GM19438 (cell line): Measurements from ENCODE around the gene IL1RN.

Source experiments
- ATAC-seq: cut with Tn5 transposase; IDR thresholded peaks from one replicate; pipeline ENCODE4 v1.9.1; 2021; ENCODE audit warnings: low read depth; ENCODE audit not compliant: unreplicated experiment

Gene IL1RN

GRCh38 chr2:113102133-113102532 lies 25.3 kb upstream of the IL1RN start:
- no peak for ATAC-seq

- ATAC-seq, result no peak
These were observed 24.1 kb upstream of the IL1RN start for GRCh38 chr2:113103277-113103676.

- no peak for ATAC-seq
These were observed 23.3 kb upstream of the IL1RN start for GRCh38 chr2:113104054-113104611.

- ATAC-seq, result no peak
These were observed 22.2 kb upstream of the IL1RN start for GRCh38 chr2:113105047-113105785.

GRCh38 chr2:113111121-113111520 lies 16.3 kb upstream of the IL1RN start:
- ATAC-seq, result no peak

- ATAC-seq, result no peak
These were observed 15.5 kb upstream of the IL1RN start for GRCh38 chr2:113111823-113112287.

GRCh38 chr2:113112441-113112840 lies 15.0 kb upstream of the IL1RN start:
- no peak for ATAC-seq

GRCh38 chr2:113112871-113113270 lies 14.5 kb upstream of the IL1RN start:
- no peak for ATAC-seq

GRCh38 chr2:113113807-113114206 lies 13.6 kb upstream of the IL1RN start:
- no peak for ATAC-seq

- ATAC-seq, result no peak
These were observed 13.0 kb upstream of the IL1RN start for GRCh38 chr2:113114224-113114945.

- no peak for ATAC-seq
These were observed 12.4 kb upstream of the IL1RN start for GRCh38 chr2:113114996-113115395.

- peak; percentile 69 for ATAC-seq
These were observed 11.1 kb upstream of the IL1RN start for GRCh38 chr2:113116100-113116958.

- ATAC-seq, result no peak
These were observed 9.7 kb upstream of the IL1RN start for GRCh38 chr2:113117541-113118262.

- ATAC-seq, result no peak
These were observed 9.1 kb upstream of the IL1RN start for GRCh38 chr2:113118263-113118657.

GRCh38 chr2:113119111-113119510 lies 8.3 kb upstream of the IL1RN start:
- ATAC-seq, result no peak

- ATAC-seq, result no peak
These were observed 6.5 kb upstream of the IL1RN start for GRCh38 chr2:113120861-113121260.

- no peak for ATAC-seq
These were observed 5.0 kb upstream of the IL1RN start for GRCh38 chr2:113122364-113122763.

- no peak for ATAC-seq
These were observed 3.7 kb upstream of the IL1RN start for GRCh38 chr2:113123726-113124125.

GRCh38 chr2:113124181-113124961 lies 3.0 kb upstream of the IL1RN start:
- ATAC-seq, result no peak
